Left lung (tissue), 10 donors: ENCODE data around the gene NUP210L. TPM values are rescaled to one million over a fixed set of nuclear protein-coding genes. Genes with fewer than 3 reads are reported as not detected.

Experiments
- ATAC-seq: fragments of 200-7000 bp; cut with Tn5 transposase; one replicate; pipeline ENCODE4 v1.9.1; 2020; ENCODE audit warnings: moderate library complexity
- DNase-seq, 4 donors: peaks; one replicate each; pipeline ENCODE4 v3.0.0-alpha.2; 2013 to 2020
- H3K27ac ChIP-seq, 2 donors: fragments of 200-600 bp; sonication (generic) in 1 of 2; one replicate each; pipeline versions ENCODE4 v1.5.0 to v1.8.0; 2020 to 2021
- H3K27me3 ChIP-seq, 2 donors: fragments of 200-600 bp; sonication (generic) in 1 of 2; one replicate each; pipeline versions ENCODE4 v1.5.0 to v1.8.0; 2020 to 2021
- H3K36me3 ChIP-seq, 2 donors: fragments of 200-600 bp; sonication (generic) in 1 of 2; one replicate each; pipeline versions ENCODE4 v1.5.0 to v1.8.0; 2020 to 2021
- H3K4me1 ChIP-seq, 2 donors: fragments of 200-600 bp; one replicate each; pipeline ENCODE4 v1.8.0; 2021
- H3K4me3 ChIP-seq, 2 donors: fragments of 200-600 bp; sonication (generic) in 1 of 2; one replicate each; pipeline versions ENCODE4 v1.5.0 to v1.8.0; 2020 to 2021; ENCODE audit warnings: mild to moderate bottlenecking in 1 of 2
- H3K9me3 ChIP-seq, 2 donors: fragments of 200-600 bp; sonication (generic) in 1 of 2; one replicate each; pipeline versions ENCODE4 v1.5.0 to v1.8.0; 2020 to 2021
- intact Hi-C, 2 donors: fragments of 100-400 bp; cut with DNase I; formaldehyde crosslinking; loops; one replicate each; pipeline versions ENCODE4 v1.11.2 to v1.14.2; 2022
- polyA plus RNA-seq, 6 donors: library from polyadenylated mRNA; unstranded; fragments of 120-200 nt; gene quantifications; one replicate each; pipeline ENCODE4 v1.2.1, GENCODE V29; 2013; ENCODE audit not compliant: insufficient read length in 6 of 6
- total RNA-seq, 2 donors: library from RNA; stranded (reverse); fragmentation: NEBNext Ultra II Directional; extraction: Animal tissue kit (Norgen Biotek cat#: 25700); gene quantifications; one replicate each; pipeline ENCODE4 v1.2.1, GENCODE V29; 2021
- TF ChIP-seq, protein P1 (sequence below), 2 donors: fragments of 200-600 bp; sonication (generic) in 1 of 2; IDR thresholded peaks; one replicate each; pipeline versions ENCODE4 v1.5.0 to v1.8.0; 2021; ENCODE audit warnings: antibody characterized with exemption in 2 of 2
- donor health status: DM: no; HTN: yes; CAD: no.
- donor health status: DM: no; HTN: no; CAD: no.

Gene NUP210L
- total and polyA plus RNA-seq, 8 donors: 0.09 to 0.27 (median 0.18) TPM

GRCh38 chr1:154097873-154098272 lies 57.0 kb downstream of the NUP210L start:
- Histone ChIP-seq H3K4me3 (no peak overlapping the region), H3K27ac (no peak overlapping the region), H3K27me3 (no peaks in the 10 kb centered on the region), H3K9me3 (no peaks in the 10 kb centered on the region), H3K4me1 (no peaks in the 10 kb centered on the region), H3K36me3 (no peaks in the 10 kb centered on the region)
- no peak for DNase-seq
- intact Hi-C loops: no loop called here
- TF ChIP-seq, protein P1, sequence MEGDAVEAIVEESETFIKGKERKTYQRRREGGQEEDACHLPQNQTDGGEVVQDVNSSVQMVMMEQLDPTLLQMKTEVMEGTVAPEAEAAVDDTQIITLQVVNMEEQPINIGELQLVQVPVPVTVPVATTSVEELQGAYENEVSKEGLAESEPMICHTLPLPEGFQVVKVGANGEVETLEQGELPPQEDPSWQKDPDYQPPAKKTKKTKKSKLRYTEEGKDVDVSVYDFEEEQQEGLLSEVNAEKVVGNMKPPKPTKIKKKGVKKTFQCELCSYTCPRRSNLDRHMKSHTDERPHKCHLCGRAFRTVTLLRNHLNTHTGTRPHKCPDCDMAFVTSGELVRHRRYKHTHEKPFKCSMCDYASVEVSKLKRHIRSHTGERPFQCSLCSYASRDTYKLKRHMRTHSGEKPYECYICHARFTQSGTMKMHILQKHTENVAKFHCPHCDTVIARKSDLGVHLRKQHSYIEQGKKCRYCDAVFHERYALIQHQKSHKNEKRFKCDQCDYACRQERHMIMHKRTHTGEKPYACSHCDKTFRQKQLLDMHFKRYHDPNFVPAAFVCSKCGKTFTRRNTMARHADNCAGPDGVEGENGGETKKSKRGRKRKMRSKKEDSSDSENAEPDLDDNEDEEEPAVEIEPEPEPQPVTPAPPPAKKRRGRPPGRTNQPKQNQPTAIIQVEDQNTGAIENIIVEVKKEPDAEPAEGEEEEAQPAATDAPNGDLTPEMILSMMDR (IDR thresholded peaks at IDR 0.05): no peak
- no peak for ATAC-seq

DNA sequence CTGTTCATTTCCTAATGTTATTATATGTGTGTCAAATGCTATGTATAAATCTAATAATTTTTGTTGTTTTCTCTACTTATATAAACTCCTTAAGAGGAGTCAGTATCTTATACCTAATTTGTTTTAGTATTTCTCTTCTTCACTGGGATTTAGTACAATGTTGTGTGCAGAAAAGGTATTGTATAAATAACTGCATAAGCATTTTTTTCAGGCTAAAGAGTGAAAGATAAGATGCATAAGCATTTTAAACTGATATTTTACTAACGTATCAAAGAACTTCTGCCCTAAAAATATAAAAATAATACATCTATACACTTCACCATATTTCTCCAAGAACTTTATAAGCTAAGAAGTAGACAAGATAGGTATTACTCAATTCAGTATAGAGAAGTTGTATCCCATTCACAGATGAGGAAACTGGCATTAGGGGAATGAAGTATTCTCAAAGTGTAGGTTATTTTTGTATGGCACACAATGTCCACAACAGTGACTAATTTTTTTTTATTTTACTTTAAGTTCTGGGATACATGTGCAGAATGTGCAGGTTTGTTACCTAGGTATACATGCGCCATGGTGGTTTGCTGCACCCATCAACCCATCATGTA lies 59.3 kb downstream of the NUP210L start:
- Histone ChIP-seq H3K4me3 (no peak overlapping the region), H3K27ac (no peak overlapping the region), H3K9me3 (no peaks in the 10 kb centered on the region), H3K4me1 (no peaks in the 10 kb centered on the region), H3K27me3 (no peaks in the 10 kb centered on the region), H3K36me3 (no peaks in the 10 kb centered on the region)
- no peak for DNase-seq
- TF ChIP-seq, protein P1 (IDR thresholded peaks at IDR 0.05): no peak
- ATAC-seq: no peak
- intact Hi-C loops: no loop called here

DNA sequence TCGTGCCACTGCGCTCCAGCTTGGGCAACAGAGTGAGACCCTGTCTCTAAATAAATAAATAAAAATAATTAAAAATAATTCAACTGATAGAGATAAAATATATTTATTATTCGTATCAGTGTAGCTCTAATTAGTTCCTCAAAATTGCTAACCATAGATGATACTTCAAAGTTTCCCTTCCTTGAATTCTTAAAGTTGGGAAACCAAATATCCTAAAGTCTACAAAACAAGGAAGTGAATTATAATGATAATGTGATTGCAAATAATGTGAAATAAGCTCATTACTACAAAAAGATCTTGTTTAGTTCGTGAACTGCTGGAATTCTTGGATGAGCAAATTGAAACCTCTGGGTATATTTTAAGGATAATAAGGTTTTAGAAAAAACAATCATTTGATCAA lies 60.5 kb downstream of the NUP210L start:
- intact Hi-C loops: no loop called here
- Histone ChIP-seq H3K4me1 (no peaks in the 10 kb centered on the region), H3K9me3 (no peaks in the 10 kb centered on the region), H3K4me3 (no peak overlapping the region), H3K27ac (no peak overlapping the region), H3K27me3 (no peaks in the 10 kb centered on the region), H3K36me3 (no peaks in the 10 kb centered on the region)
- no peak for ATAC-seq
- DNase-seq: no peak
- TF ChIP-seq, protein P1 (IDR thresholded peaks at IDR 0.05): no peak

GRCh38 chr1:154093699-154094098 lies 61.2 kb downstream of the NUP210L start:
- ATAC-seq: no peak
- TF ChIP-seq, protein P1 (IDR thresholded peaks at IDR 0.05): no peak
- intact Hi-C loops: no loop called here
- no peaks in the 10 kb centered on the region for H3K36me3 ChIP-seq
- no peak for DNase-seq
- H3K9me3 ChIP-seq: no peaks in the 10 kb centered on the region
- H3K4me1 ChIP-seq: no peaks in the 10 kb centered on the region
- no peak overlapping the region for H3K27ac ChIP-seq
- H3K27me3 ChIP-seq: no peaks in the 10 kb centered on the region
- H3K4me3 ChIP-seq: no peak overlapping the region

- no peak for ATAC-seq
- H3K36me3 ChIP-seq: no peaks in the 10 kb centered on the region
- TF ChIP-seq, protein P1 (IDR thresholded peaks at IDR 0.05): no peak
Measured at GRCh38 chr1:154091706-154092105, 63.2 kb downstream of the NUP210L start.

More at GRCh38 chr1:154091706-154092105, 63.2 kb downstream of the NUP210L start:
- intact Hi-C loops: no loop called here
- Histone ChIP-seq H3K4me1 (no peaks in the 10 kb centered on the region), H3K4me3 (no peak overlapping the region), H3K9me3 (no peaks in the 10 kb centered on the region), H3K27ac (no peak overlapping the region), H3K27me3 (no peaks in the 10 kb centered on the region)
- DNase-seq: no peak
